ENCODE results near the gene KDM4C. TPM values are rescaled to one million over a fixed set of nuclear protein-coding genes. Genes with fewer than 3 reads are reported as not detected.

Gene KDM4C
- total RNA-seq, 1 donor from 2014 or later: 48.4 TPM

GRCh38 chr9:7123743-7124142 lies 366.0 kb downstream of the KDM4C start:
- intact Hi-C loops (cut with micrococcal nuclease): no loop called here

DNA sequence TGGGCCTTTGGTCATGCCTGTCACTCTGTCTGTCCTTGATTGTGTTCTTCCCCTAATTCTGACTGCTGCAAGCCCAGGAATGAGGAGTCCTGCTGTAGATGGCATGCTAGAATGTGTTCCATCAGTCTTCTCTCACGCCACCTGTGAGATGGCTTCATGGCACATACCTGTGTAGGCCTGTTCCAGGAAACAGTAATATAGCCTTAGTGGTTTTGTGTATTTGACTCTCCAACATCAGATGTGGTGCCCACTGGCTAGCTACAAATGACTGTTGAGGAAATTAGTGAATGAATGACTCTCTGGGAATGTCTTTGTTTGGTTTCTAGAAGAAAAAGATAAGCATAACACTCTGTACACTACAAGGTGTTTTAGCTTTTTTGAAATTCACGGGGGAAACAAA lies 367.5 kb downstream of the KDM4C start:
- intact Hi-C loops (cut with micrococcal nuclease): no loop called here

GRCh38 chr9:7129391-7129790 lies 371.6 kb downstream of the KDM4C start:
- intact Hi-C loops (cut with micrococcal nuclease): no loop called here

DNA sequence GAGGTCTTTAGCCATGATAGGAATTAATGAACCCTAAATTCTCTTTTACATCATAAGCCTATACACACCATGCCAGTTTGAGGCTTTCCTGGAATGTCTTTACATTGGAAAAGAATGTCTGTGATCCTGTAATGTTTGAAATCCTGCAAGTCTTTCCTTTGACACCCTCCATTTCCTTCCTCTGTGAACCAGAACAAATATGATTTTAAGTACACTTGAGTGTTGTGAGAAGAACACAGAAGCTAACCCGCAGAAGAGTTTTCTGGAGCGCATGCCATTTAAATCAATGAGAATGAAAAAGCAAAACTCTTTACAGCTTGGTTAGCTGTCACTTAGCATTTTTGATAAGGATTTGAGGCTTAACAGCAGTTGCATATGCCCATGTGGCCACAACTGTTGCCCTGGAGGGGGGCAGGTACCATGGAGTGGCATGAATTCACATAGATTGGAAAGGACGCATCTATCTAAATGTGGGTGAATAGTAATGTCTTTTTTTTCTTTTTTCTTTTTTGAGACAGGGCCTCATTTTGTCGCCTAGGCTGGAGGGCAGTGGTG lies 372.6 kb downstream of the KDM4C start:
- intact Hi-C loops (cut with micrococcal nuclease): no loop called here

- intact Hi-C loops (cut with micrococcal nuclease): no loop called here
Observed at GRCh38 chr9:7132605-7133004, 374.8 kb downstream of the KDM4C start.

- intact Hi-C loops (cut with micrococcal nuclease): no loop called here
Observed at GRCh38 chr9:7135735-7136134, 378.0 kb downstream of the KDM4C start.

DNA sequence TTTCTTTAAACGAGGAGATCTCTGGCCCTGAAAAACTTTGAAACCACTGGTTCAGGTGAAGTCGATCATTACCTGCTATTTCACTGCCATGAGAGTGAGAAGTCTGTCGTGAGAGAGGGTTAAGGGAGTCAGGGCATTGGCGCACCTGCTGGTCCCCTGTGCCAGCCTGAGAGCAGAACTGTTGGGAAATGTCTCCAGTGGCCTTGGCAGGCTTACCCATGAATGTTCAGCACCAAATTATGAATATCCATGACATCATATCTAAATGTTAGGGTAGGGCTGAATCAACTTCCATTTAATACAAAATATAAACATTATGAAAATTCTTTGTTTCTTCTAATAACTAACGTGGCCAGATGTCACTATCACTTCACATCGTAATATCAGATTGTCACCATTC lies 379.3 kb downstream of the KDM4C start:
- intact Hi-C loops (cut with micrococcal nuclease): no loop called here

DNA sequence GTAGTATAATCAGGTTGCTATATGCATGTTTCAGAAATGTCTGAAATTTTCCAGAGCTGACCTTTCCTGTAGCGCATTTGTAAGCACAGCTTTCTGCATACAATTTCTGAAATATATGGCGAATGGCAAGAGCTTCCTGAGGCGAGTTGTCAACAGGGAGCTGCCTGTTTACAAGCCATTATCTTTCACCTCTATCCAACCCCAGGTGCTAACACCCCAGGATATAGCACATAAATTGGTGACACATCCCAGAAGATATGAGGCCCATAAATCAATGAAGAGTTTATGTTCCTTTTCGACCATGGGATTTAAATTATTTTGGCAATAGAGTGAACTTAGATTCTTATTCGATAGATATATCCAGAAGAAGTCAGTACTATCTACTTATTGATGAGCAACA lies 379.8 kb downstream of the KDM4C start:
- intact Hi-C loops (cut with micrococcal nuclease): no loop called here

DNA sequence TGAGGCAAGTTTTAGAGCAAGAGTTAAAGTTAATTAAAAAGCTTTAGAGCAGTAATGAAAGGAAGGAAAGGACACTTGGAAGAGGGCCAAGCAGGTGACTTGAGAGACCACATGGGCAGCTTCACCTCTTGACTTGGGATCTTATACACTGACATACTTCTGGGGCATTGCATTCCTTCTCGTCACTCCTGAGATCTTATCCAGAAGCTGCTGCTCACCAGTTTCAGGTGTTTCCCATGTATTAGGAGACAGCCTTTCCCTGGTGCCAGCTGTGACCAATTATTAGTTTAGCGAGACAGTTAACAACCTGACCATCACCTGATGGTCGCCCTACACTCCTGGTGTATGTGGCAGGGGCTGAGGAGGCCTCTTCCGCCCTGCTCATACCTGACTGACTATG lies 382.1 kb downstream of the KDM4C start:
- intact Hi-C loops (cut with micrococcal nuclease): no loop called here

DNA sequence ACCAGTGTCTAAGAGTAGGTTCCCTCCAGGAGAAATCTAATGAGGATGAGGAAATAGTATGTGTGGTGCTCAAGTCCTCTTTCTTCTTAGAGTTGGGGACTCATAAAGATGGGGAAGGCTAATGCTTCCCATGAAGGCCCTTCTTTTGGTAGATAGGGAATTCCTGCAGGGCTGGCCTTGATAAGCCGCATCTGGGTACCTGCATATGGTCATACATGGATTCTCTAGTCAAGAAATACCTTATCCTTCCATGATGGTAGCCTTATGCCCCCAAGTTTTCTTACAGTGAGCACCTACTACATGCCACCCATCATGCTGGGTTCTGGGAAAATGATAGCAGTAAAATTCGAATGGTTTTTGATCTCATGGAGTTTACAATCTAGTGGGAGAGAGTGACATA lies 382.6 kb downstream of the KDM4C start:
- intact Hi-C loops (cut with micrococcal nuclease): no loop called here

DNA sequence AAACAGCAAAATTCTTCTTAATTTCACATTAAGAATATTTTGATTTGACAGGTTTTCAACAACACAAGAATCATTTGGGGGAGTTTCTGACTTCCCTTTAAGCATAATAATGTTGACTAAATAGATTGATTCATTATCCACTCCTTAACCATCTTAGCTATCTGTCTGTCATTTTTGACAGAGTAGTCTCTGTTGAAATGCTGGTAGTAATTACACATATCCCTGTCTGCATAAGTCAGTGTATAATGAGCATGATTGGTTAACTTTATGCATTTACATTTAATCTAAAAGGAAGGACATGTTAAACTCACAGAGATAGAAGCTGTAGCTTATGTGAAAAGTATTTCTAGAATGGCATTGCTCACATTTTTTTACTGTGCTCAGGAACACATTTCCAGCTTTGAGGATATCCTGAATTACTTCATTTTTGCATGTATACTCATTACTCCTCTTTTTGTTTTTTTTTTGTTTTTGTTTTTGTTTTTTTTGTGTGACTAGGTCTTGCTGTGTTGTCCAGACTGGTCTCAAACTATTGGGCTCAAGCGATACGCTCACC lies 385.9 kb downstream of the KDM4C start:
- intact Hi-C loops (cut with micrococcal nuclease): no loop called here

DNA sequence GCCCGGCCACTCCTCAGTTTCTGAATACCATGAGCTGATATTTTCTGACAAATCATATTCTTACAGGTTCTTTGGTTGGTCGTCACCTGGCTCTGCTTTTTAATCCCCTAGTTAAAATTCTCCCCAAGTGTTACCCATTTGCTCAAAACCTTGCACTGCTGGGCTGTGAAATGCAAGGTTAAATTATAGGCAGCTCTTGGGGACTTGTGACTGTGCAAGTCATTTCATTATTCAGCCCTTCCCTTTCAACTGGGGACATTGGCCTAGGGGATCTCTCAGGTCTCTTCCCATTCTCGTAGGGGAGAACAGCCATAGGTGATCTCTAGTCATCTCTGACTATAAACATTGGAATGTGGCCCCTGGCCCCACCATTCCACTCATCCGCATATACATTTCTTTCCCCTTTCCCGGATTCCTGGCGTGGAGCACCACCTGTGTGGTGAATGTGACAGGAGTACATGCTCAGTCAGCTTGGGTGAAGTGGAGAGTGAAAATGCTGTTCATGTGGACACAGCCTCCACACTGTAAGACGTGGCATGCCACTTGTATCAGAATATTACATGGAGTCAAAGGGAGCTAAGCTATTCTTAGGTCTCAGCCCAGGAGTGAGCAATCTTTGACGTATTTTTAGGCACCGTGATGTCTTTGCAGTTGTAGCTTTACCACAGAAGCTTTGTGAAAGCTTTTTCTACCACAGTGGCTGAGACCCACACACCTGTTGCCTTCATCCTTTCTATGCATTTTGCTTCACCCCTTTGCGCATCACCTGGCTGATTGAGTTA lies 386.7 kb downstream of the KDM4C start:
- intact Hi-C loops (cut with micrococcal nuclease): no loop called here

DNA sequence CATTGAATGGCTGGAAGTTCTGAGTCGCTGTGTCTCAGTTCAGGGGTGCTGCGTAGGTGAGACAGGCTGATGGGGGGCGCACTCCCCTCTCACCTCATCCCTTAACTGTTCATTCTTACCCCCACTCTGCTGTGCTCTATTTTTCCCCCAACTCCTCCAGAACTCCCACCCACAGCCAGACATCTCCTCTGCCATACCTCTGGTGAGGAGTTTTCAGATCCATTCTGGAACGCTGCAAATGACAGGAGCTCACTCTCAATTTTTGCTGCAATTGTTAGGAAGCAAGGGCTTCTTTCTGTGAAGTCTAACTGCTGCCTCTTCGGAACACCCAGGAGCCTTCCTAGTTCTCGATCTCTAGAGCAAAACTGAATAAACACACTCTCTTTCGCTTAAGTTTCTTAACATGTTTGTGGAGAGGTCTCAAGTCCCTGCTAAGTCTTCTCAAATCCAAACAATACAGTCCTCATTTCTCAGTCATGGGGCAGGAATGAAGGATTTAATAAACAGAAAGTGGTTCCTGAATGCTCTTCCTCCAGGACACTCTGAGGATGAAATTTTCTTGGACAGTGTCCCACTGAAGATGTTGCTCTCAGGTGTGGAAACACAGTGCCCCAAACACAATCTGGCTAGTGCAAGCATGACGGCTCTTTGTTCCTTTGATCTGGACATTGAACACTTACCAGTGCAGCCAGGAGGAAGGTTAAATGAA lies 387.7 kb downstream of the KDM4C start:
- intact Hi-C loops (cut with micrococcal nuclease): no loop called here

DNA sequence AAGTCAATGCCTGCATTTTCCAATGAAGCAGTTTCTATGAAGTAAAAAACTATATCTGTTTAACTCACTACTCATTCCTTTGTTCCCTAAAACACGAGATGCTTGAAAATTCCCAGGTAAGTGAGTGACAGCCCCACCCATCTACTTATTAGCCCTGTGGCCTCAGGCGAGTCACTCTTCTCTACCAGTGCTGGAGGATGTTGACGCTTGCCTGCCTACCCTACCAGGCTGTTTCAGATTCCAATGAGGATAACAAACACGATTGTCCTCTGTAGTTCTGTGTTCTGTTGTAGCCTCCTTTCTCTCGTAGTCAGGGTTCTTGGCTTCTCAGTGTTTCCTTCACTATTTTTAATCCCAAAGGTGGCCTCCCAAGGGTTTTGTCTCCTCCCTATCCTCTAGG lies 388.8 kb downstream of the KDM4C start:
- intact Hi-C loops (cut with micrococcal nuclease): no loop called here

DNA sequence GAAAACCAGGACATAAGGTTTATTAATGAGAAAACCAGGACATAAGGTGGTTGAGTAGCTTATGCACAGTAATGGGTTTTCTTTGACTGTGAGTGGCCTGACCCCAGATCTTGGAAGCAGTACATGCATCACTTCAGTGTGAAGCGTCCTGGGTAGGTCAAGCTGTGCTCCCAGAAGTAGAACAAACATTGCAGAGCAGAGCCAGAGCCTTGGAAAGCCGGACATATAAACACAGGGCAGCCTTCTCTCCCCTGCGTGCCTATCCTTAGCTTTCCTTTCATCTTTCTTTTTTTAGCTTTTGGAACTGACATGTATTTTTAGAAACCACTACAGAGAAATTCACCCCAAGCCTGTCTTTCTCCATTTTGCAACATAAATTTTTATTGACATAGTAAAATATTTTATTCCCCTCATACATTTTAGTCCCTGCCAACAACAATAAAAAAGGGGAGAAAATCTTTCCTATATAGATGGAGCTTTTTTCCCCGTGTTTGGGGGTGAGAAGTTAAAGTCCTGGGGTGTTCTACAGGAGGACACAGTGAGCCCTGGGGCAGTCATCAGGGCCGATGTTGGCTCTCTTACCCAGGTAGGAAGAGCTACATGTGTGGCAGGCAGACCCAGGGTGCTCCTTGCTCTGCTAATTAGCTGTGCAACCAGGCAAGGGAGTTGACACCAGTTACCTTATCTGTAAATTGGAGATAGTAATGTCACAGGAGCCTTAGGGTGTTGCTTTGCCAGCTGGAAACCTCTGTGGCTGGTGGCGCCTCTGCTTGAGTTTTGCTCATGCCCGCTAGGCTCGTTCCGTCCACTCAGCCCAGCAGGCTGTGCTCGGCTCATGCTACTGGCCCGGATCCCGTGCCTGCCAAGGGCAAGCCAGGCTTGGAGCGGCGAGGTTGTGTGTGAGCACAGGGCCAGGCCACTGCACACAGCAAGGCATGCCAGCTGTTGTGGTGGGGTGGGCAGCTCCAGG lies 389.6 kb downstream of the KDM4C start:
- intact Hi-C loops (cut with micrococcal nuclease): no loop called here

DNA sequence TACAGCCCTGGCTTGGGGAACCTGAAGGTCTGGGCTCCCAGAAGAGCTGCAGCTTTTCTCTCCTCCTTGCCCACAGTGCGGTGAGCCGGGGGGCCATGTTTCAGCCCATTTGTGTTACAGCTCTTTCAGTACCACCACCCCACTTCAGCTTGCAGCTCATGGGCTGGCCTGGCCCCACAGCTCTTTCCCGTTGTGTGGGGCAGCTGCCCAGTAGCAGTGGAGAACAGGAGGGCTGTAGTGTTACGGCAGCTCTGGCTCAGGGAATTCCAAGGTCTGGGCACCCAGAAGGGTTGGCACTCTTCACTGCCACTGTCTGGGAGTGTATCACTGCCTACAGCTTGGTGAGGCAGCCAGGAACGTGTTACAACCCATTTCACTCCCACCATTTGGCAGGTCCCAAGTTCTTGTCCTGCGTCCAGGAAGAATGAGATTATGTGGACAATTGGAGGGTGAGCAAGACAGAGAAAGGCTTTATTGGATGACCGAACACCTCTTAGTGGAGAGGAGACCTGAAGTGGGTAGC lies 390.5 kb downstream of the KDM4C start:
- intact Hi-C loops (cut with micrococcal nuclease): no loop called here

GRCh38 chr9:7149258-7149657 lies 391.5 kb downstream of the KDM4C start:
- intact Hi-C loops (cut with micrococcal nuclease): no loop called here

- intact Hi-C loops (cut with micrococcal nuclease): no loop called here
Observed at GRCh38 chr9:7150153-7150890, 392.5 kb downstream of the KDM4C start.

- intact Hi-C loops (cut with micrococcal nuclease): no loop called here
Observed at GRCh38 chr9:7153134-7153533, 395.4 kb downstream of the KDM4C start.

DNA sequence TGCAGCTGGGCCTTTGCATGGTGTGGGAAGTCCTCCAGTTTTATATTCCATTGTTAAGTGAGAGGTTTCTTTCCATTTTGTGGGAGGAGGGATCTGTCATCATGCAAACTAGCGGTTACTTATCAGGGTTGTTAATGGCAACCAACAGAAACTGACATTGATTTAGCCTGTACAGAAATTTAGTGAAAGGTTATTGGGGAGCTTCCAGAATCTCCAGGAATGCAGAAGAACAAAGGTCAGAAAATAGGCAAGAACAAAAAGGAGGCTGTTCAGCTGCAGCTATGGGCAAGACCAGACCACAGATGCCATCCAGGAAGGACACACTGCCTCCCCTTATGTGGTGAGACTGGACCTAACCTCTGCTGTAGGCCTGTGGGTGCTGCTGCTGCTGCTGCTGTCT lies 395.8 kb downstream of the KDM4C start:
- intact Hi-C loops (cut with micrococcal nuclease): no loop called here
